Subcutaneous adipose tissue (tissue), 4 donors: Measurements from ENCODE around the gene RUSC2. TPM values are rescaled to one million over a fixed set of nuclear protein-coding genes. Genes with fewer than 3 reads are reported as not detected.

ENCODE experiments used
- total RNA-seq, 4 donors: library from RNA; depleted of rRNA; stranded (reverse); fragments of >200 nt; gene quantifications; one replicate each; pipeline ENCODE4 v1.1.0, GENCODE V29; 2016
- TF ChIP-seq, protein P1 (sequence below): fragments of 450-650 bp; IDR thresholded peaks from one replicate; pipeline ENCODE4 v1.5.1; 2016; ENCODE audit warnings: low read depth, mild to moderate bottlenecking, control low read depth, antibody characterized with exemption, moderate library complexity

Gene RUSC2
- total RNA-seq, 4 donors from 2014 or later, result 11.6 to 24.7 (median 13.3) TPM

DNA sequence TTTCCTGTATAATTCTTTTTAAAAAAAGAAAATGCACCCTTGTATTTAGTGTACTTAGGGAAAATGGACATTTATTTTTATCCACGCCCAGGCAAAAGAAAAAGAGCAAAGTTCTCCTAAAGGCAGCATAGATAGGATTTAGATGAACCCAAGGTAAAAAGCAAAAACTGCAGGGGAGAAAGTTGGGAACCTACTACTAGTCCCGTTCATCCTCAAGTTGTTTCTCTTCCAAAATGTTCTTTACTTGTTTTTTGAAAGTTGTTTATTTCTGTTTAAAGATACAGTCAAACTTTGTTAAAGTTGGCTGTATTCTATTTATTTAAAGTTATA is 9.8 kb downstream of the RUSC2 start:
- TF ChIP-seq, protein P1, sequence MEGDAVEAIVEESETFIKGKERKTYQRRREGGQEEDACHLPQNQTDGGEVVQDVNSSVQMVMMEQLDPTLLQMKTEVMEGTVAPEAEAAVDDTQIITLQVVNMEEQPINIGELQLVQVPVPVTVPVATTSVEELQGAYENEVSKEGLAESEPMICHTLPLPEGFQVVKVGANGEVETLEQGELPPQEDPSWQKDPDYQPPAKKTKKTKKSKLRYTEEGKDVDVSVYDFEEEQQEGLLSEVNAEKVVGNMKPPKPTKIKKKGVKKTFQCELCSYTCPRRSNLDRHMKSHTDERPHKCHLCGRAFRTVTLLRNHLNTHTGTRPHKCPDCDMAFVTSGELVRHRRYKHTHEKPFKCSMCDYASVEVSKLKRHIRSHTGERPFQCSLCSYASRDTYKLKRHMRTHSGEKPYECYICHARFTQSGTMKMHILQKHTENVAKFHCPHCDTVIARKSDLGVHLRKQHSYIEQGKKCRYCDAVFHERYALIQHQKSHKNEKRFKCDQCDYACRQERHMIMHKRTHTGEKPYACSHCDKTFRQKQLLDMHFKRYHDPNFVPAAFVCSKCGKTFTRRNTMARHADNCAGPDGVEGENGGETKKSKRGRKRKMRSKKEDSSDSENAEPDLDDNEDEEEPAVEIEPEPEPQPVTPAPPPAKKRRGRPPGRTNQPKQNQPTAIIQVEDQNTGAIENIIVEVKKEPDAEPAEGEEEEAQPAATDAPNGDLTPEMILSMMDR, result no peak

DNA sequence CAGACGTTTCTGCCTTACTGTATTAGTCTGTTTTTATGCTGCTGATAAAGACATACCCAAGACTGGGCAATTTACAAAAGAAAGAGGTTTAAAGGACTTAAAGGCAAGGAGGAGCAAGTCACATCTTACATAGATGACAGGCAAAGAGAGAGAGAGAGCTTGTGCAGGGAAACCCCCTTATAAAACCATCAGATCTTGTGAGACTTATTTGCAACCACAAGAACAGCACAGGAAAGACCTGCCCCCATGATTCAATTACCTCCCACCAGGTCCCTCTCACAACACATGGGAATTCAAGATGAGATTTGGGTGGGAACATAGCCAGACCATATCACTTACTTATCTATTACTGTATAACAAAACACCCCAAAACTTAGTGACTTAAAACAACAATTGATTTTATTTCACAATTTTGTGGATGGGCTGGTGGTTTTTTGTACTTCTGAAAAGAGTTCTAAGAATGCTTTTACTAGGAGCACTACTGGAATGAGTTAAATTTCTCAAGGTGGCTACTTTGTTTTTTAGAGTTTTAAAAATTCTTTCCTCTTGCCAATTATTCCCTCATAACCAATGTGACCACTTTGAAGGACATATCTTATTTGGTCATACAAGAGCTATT is 10.3 kb downstream of the RUSC2 start:
- TF ChIP-seq, protein P1, result no peak

DNA sequence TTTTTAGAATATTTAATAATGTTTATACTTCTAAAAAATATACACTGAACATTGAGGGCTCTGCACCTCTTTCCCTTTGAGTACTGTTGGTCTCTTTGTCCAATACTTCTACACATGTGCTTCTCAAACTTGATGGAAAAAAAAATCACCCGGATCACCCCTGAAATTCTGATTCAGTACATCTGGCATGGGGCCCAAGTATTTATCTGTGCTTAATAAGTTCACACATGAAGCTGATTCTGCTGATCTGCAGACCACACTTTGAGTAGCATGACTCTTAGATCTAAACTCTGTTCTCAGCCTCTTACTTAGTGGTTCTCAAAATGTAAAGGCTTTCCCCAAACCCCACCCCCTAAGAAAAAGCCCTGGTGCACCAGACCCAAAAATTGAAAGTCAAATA is 12.0 kb downstream of the RUSC2 start:
- TF ChIP-seq, protein P1, result no peak

DNA sequence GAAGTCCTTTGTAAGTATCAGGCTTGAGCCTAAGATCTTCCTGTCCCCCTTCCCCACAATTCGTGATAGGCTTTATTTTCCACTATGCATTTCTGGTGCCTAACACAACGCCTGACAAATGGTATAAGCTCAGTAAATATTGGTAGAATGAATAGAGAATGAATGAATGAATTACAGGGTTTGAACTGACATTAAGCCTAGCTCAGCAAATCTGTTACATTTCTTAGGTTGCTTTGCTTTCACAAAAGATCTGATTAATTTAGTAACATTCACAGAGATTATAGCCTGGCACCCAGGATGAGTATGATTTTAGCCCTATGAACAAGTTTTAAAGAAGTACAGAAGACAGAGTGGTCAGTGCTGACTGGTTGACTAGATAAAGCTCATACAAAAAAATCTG is 16.4 kb downstream of the RUSC2 start:
- TF ChIP-seq, protein P1, result no peak

DNA sequence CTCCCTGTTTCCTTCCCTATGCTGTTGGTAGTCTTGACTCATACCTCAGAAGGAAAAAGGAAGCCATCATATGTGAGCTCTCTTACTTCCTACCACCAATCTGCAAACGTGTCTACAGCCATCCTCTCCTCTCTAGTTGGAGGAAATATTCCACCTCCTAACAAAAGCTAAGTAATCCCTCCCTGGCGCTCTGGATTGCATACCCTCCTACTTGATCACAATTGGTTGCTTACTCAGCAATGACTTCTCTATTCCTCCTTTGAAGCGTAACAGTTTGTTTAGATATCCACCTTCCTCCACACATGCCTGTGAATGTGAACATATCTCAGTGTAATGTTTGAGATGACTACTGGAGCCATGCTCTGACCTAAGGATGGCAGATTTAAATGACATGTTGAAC is 18.2 kb downstream of the RUSC2 start:
- TF ChIP-seq, protein P1, result no peak

DNA sequence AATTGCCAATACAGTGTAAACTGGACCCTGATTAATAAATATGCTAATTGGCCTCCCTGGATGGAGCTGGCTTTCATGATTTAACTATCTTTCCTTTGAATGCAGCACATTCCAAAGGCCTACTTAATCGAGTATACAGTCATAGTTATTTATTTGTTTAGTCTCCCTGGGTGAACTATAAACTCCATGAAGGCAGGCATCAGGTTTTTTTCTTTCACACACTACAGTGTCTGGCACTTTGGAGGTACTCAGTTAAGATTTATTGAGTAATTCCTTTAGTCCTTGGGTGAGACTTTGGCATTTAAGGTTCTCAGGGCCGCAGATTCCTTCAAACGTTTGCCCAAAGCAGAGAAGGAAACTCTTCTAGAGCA is 20.5 kb downstream of the RUSC2 start:
- TF ChIP-seq, protein P1, result no peak

DNA sequence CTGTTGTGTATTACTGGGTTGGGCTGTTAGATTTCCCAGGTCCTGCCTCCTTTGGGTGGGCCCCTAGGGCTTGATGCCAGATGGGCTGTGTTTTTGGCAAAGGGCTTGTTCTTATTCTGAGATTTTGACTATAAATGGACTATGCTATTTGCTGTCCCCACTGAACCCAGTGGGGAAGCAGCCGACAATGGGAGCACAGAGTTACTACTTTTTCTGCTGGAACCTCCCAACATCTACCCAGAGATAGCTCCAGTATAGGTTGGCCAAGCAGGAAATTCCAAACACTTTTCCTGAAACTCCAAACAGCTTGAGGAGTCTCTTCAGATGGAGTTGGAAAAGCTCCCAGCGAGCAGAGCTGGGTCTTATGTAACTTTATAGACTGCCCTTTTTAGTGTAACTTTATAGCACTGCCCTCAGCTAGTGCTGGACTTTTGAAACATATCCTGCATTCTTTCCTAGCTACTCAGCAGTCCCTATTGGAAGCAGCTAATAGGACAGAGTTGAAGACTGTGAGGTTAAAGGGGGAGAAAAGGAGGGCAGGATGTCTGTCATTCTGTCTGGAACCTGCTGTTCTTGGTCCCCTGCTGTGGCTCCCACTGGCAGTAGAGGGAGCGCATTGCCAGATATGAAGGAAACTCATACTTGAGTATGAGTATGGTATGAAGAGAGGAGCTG is 21.0 kb downstream of the RUSC2 start:
- TF ChIP-seq, protein P1, result no peak
